GM19240 (cell line): ENCODE measurements around the gene SIT1.
"Not testable (repeated sequence)": the region's sequence is repeated elsewhere in the genome, so short reads cannot be mapped to it uniquely, and the experiment has no call there.

Source experiments
- DNase-seq: peaks from one replicate; pipeline ENCODE4 v3.0.0; 2011; ENCODE audit warnings: low spot score; ENCODE audit not compliant: insufficient read length

SIT1 gene

DNA sequence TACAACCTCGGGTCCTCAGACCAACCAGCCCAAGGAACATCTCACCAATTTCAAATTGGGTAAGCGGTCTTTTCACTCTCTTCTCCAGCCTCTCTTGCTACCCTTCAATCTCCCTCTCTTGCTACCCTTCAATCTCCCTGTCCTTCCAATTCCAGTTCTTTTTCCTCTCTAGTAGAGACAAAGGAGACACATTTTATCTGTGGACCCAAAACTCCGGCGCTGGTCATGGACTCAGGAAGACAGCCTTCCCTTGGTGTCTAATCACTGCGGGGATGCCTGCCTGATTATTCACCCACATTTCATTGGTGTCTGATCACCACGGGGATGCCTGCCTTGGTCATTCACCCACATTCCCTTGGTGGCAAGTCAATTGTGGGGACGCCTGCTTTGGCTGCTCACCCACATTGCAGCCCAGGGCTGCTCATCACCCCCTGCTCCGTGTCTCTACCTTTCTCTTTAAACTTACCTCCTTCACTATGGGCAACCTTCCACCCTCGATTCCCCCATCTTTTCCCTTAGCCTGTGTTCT lies 13.2 kb downstream of the SIT1 start:
- not testable (repeated sequence) for DNase-seq

DNA sequence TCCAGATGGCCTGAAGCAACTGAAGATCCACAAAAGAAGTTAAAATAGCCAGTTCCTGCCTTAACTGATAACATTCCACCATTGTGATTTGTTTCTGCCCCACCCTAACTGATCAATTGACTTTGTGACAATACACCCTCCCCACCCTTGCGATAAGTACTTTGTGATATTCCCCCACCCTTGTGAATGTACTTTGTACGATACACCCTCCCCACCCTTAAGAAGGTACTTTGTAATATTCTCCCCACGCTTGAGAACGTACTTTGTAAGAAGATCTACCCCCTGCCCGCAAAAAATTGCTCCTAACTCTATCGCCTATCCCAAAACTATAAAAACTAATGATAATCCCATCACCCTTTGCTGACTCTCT lies 13.9 kb downstream of the SIT1 start:
- not testable (repeated sequence) for DNase-seq

DNA sequence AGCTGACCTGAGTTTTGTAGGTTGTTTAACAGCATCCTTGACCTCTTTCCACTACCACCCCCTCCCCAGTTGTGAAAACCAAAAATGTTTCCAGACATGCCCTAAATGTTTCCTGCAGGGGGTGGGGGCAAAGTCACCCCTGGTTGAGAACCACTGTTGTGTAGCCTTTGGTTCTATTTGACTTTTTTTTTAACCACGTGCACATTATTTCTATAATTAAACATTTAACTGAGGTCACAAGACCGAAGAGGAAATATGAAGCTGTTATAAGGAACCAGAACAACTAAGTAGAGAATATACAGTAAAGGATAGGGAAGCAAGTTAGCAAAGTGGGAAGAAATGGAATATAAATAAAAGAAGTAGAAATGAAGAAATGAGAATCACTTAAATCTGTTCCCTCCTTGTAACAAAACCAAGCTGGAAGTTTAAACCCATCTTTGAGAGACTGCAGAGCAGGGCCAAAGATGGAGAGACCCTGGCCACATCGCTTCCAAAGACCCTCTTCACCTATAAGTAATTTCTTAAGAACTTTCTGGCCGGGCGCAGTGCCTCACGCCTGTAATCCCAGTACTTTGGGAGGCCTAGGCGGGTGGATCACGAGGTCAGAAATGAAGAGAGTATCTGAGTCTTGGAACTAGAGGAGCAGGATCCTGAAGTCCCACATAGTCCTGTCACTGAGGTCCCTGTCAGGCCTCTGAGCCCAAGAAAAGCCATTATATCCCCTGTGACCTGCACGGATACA lies 14.4 kb downstream of the SIT1 start:
- no peak for DNase-seq

DNA sequence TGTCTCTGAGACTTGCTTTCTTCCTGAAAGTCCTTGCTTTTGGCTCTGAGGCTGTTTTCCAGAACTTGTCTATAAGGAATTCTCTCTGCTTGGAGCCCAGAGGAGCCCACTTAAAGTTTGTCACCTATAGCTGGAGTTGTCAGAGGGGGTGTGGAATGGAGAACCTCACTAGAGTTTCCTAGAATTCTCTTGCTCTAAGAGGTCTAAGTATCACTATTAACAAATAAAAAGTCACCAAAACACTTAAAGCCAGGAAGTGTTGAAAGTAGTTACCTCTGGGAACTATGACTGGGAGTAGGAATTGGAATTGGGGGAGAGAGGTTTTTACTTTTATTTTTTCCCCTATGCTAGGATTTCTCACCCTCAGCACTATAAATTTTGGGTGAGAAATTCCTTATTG lies 15.0 kb downstream of the SIT1 start:
- DNase-seq, result no peak

DNA sequence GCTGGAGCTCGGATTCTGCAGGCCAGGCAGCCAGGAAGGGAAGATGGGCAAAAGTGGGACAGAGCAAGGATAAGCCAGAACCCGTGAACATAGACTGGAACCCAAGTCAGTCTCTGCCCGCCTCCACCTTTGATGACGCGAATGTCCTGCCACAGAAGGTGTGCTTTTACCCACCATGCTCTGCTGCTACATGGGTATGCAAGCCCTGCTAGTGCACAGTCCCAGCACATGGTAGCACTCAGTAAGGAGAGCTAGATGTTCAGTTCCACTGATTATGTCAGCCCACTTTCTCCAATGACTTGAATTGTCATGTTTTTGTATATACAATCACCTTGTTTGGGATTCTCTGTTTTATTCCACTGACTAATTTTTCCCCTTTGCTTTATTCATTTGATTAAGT lies 21.1 kb downstream of the SIT1 start:
- no peak for DNase-seq

DNA sequence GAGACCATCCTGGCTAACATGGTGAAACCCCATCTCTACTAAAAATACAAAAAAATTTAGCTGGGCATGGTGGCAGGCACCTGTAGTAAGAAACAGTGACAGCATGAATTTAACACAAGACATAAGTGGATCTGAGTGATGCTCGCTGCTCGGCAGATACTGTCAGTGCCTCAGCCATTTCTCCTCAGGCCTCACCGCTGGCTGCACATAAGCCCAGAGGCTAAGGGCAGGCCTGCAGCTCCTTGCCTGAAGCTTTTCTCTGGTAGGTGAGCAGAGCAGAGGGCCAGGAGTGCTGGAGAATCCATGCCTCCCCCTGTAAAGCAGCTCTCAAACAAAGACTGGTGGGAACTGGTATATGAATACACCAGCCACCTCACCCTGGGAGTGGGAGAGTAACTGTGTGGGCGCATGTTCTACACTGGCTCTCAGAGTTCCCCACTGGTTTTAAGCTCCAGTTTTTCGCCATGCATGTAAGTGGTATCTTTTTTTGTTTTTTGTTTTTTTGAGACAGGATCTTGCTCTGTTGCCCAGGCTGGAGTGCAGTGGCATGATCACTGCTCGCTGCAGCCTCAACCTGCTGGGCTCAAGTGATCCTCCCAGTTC lies 22.2 kb downstream of the SIT1 start:
- no peak for DNase-seq

DNA sequence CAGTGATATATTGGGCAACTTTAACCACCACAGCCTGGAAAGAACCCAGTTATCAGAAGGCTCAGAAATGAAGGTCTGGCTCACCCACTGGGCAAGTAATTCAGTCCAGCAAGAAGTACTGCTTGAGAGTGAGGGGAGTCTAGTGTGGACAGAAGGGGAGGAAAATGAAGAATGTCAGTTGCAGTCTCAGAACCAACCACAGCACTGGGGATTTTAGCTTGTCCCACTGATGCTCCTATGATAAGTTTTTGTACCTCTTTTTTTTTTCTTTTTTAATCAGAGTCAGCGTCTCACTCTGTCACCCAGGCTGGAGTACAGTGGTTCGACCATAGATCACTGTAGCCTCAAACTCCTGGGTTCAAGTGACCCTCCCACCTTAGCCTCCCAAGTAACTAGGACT lies 23.2 kb downstream of the SIT1 start:
- no peak for DNase-seq

DNA sequence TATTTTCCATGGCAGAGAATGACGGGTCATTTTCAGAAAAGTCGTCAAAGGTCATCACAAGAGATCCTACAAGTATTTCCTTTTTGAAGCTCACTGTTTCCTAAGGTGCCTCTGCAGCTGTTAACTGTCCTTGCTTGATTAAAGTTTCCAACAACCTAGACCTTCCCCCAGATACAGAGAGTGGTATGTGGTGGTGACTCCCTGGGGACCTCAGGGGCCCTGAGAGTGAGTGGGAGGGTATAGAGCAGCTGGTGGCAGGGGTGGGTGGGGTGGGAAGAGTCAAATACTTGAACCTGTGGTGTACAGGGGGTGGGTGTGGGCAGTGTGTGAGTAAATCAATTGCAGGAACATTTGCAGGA lies 31.0 kb downstream of the SIT1 start:
- DNase-seq, result no peak

DNA sequence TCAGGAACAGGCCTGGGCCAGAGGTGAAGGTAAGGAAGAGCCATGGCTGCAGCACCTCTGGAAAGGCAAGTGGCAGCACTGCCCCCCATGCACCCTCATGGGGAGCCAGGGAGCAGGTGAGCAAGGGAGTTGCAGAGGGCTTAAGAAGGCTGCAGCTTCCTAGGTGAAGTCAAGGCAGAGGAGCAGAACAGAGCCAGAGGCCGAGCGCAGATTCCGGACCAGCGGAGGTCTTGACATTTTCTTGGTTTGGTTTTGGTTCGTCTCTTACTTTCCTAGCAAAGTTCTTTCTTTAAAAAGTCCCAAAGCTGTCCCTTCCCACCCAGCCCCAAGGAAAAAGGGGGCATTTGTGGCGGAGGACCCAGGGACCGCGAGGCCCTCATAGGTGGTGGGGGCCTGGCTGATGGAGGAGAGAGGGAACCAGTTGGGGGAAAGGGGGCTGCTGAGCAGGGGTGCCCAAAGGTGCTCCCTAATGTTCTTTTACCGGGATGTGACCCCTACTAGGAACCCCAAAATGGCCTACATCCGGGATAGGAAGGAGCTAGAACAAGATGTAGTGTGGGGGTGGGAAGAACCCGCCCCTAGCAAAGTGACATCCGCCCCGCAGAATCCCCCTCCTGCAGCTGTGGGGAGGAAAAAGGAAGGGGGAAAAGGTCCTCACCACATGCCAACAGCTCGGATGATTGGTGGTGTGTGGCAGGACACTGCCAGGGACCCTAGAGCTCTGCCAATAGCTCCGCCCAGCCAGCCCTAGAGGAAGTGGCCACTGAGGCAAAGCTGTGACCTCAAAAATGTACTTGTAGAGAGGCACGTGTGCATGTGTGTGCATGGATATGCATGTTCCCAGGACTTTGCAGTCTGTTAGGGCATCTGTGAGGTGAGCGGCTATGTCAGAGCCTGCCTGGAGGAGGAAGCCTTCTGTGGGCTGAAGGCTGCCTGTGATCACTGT lies 31.6 kb downstream of the SIT1 start:
- DNase-seq, result peak; percentile 25

DNA sequence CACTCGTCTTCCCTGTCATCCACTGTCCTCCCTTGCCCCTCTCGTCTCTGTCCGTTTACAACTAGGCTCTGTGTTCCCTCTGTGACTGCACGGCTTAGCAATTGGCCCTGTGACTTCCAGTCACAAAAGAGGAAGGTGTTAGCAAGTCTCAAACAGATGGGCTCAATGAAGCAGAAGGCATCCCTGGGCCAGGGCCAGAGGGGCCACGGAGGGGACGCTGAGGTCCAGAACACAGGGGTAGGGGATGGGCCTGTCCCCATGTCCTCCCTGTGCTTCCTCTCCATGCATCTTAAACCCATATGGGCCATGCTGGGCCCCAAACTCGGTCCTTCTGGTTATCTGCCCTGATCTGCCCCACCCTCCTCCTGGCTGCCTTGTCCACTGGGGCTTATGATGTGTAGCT lies 32.4 kb downstream of the SIT1 start, which contains the start of gene CD72:
TSS of gene CD72 (minus strand) at position 89 of the 403 bp plus-strand sequence. CDS start 110 bp downstream, outside the sequence.
- no peak for DNase-seq

DNA sequence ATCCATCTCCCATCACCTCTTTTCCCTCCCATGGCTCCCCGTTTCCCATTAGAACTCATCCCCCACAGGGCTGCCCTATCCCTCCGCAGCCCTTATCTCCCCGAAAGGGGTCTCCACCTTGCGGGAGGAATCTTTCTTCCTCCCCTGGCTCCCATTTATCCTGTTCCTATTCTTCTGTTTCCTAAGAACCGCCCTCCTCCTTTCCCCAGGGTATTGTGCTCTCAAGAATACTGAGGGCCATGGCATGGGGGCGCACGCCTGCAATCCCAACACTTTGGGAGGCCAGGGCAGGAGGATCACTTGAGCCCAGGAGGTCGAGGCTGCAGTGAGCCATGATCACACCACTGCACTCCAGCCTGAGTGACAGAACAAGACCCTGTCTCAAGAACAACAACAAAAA lies 33.2 kb downstream of the SIT1 start:
- DNase-seq, result no peak

DNA sequence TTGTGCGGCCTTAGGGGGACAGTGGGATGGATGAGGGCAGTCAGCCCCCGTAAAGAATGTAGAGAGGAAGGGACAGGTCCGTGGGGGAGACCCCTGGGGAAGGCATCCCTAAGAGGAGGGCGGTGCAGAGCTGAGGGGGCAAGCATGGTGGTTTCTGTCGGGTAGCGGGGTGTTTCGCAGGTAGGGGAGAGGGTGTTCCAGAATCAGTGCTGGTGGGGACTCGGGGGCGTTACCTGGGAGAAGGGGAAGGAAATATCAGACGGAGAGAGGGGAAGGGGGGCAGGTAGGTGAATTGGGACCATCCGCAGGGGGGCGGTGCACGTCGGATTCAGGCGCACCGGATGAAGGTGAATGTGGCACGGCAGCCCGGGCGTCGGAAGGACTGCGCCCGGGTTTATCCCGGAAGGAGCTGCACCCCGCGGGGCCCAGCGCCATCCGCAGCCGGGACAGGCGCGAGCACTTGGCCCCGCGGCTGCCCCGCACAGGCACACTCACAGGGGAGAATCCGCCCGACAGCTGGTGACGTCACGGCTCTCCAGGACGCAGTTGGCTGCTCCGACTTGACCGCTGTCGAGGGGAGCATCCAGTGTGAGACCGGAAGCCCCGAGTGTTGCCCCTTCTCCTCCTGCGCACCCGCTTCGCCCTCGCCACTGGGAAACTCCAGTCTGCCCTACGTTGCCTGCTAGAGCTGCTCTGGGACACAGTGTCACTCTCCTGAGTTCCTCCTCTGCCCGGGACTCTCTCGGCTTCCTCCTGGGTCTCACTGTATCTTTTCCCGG lies 33.9 kb downstream of the SIT1 start:
- DNase-seq, result peak; percentile 50

DNA sequence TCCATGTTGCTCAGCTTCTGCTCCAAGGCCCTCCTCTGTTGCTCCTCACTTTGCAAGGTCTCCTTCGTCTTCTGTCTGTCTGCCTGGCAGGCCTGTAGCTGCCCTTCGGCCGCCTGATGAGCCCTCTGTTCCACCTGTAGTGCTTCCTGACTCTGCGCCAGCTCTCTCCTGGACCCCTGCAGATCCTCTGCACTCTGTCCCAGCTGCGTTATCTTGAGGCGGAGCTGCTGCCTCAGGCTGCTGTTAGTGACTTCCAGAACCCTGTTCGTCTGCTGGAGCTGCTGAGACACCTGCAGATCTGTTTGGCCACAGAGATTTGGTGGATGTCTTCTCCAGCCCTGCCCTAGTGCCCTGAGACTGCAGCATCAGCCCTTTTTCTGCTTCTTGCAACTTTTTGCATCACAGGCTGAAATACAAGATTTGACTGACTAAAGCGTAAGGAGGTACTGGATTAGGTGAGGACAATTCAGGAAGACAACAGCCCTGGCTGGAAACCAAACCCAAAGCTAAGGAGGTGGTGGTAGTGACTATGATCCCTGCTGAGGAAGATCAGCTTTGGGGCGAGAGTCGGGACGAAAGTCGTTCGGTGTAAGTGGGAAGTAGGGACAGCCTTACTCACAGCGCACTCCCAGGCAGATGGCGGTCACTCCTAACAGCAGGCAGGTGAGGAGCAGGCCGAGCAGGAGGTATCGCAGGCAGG lies 34.6 kb downstream of the SIT1 start:
- no peak for DNase-seq

DNA sequence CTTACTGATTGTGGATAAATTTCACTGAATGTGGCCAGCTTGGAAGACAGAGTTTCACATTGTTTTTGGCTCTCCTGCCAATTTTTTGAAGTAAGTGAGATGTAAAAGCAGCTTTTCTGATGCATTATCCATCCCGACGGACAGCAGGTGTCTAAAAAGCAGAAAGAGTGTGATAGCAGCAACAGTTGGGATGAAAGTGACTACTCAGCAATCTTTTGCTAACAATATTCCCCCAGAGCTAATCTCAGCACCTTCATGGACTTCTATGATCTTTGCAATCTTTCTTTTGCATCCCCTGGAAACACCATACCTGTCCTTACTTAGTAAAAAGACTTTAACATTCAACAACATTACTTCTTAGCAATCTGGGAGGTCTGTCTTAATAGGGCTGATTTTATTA lies 37.9 kb downstream of the SIT1 start:
- no peak for DNase-seq

DNA sequence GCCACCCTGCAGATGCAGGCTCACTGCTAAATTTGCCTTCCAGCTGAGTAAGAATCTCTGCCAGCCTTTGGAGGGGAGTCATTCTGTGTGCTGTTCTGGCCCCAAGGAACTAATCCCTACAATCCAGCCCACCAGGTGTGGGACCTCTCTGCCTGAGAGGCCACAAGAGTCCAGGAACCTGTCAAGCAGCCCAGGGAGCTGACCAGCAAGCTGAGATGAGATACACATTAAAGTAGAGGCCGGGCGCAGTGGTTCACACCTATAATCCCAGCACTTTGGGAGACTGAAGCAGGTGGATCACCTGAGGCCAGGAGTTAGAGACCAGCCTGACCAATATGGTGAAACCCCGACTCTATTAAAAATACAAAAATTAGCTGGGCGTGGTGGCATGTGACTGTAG lies 38.7 kb downstream of the SIT1 start:
- DNase-seq, result not testable (repeated sequence)

DNA sequence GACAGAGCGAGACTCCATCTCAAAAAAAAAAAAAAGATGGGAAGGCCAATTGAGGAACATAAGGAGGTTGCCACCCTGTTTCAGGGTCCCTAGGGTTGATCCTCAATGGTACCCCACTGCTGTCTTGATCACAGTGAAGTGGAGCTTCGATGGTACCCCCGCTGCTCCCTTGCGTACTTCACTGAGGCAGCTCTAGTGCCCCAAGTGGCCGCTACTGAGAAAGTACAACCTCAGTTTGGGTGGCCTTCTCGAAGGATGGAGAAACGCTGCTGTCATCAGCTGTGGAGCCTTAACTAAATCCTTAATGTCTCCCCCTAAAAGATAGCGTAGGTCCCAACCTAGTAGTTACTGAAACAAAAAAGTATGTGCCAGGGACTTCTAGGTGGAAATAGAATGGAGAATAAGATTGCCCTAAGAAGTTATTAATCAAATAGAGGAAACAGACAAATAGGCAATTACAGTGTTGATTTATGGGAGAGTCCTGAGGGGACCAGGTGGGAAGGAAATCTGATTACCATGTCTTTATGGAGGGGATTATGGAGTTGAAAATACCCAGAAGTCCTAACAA lies 39.4 kb downstream of the SIT1 start:
- DNase-seq, result no peak

DNA sequence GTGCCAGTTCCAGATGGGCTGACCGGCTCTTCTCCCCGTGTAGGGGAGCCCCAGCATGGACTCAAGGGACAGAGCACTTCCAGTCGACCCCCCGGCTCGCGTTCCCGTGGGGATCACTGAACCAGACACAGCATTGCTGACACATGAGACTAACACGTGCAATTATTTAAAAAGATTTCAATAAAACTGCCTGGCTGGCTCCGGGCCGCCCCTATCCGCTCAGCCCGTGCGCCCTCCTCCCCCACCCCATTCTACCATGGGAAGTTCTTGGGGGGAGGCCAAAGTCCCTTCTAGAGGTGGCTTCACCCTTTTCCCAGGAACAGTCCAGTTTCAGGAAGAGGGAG lies 40.9 kb downstream of the SIT1 start:
- no peak for DNase-seq

DNA sequence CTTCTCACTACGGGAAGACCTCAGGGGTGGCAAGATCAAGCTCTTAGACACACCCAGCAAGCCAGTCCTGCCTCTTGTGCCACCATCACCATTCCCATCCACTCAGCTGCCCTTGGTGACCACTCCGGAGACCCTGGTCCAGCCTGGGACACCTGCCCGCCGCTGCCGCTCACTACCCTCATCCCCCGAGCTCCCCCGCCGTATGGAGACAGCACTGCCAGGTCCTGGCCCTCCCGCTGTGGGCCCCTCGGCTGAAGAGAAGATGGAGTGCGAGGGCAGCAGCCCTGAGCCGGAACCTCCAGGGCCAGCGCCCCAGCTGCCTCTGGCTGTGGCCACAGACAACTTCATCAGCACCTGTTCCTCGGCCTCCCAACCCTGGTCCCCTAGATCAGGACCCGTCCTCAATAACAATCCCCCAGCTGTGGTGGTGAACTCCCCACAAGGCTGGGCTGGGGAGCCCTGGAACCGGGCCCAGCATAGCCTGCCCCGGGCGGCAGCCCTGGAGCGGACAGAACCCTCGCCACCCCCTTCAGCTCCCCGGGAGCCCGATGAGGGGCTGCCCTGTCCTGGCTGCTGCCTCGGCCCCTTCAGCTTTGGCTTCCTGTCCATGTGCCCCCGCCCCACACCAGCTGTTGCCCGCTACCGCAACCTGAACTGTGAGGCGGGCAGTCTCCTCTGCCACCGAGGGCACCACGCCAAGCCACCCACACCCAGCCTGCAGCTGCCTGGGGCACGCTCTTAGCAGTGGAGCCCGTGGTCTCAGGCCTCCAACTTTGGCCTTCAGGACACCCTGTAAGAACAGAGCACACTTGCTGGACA lies 41.5 kb downstream of the SIT1 start:
- DNase-seq, result no peak

DNA sequence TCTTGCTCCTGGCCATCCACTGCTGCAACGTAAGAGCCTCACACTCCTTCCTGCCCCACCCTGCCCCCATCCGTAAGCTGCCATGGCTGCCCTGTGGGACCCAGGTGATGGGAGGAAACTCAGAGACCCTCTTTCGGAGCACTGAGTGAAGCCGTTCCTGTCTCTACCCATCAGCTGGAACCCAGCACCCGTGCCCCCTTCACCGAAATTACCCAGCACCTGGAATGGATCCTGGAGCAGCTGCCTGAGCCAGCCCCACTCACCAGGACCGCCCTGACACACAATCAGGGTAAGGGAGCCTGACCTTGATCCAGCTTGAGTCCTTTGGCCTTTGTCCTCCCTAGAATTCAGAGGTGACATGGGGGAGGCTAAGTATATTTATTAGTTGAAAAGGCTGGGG lies 42.5 kb downstream of the SIT1 start:
- no peak for DNase-seq
